Upper lobe of left lung (tissue), 6 donors: ENCODE results near the gene DPH6. TPM values are rescaled to one million over a fixed set of nuclear protein-coding genes. Genes with fewer than 3 reads are reported as not detected.

Experiments
- ATAC-seq, 2 donors: fragments of 200-7000 bp; cut with Tn5 transposase; one replicate each; pipeline ENCODE4 v1.9.1; 2022; ENCODE audit warnings: mild to moderate bottlenecking in 2 of 2, moderate library complexity in 2 of 2; ENCODE audit not compliant: low FRiP score in 2 of 2
- DNase-seq, 2 donors: peaks; one replicate each; pipeline ENCODE4 v3.0.0-alpha.2; 2019 to 2020
- H3K27ac ChIP-seq, 4 donors: fragments of 200-600 bp; sonication (generic); one replicate each; pipeline ENCODE4 v1.5.1; 2016 to 2019
- H3K27me3 ChIP-seq, 4 donors: fragments of 200-600 bp; sonication (generic); one replicate each; pipeline ENCODE4 v1.5.1; 2017 to 2019
- H3K36me3 ChIP-seq, 4 donors: fragments of 200-600 bp; sonication (generic); one replicate each; pipeline ENCODE4 v1.5.1; 2016 to 2019
- H3K4me1 ChIP-seq, 4 donors: fragments of 200-600 bp; sonication (generic); one replicate each; pipeline ENCODE4 v1.5.1; 2018 to 2019
- H3K4me3 ChIP-seq, 4 donors: fragments of 200-600 bp; sonication (generic); one replicate each; pipeline ENCODE4 v1.5.1; 2017 to 2019; ENCODE audit warnings: mild to moderate bottlenecking in 2 of 4, moderate library complexity in 1 of 4
- H3K9me3 ChIP-seq, 4 donors: fragments of 200-600 bp; sonication (generic); one replicate each; pipeline ENCODE4 v1.5.1; 2018 to 2019
- EP300 ChIP-seq, 4 donors: sonication (generic); formaldehyde crosslinking; IDR thresholded peaks; one replicate each; pipeline ENCODE4 v1.5.1; 2017; ENCODE audit warnings: antibody characterized with exemption in 4 of 4, control low read depth in 2 of 4
- POLR2A ChIP-seq, 4 donors: fragments of 450-650 bp; IDR thresholded peaks; one replicate each; pipeline ENCODE4 v1.5.1; 2016 to 2017; ENCODE audit warnings: antibody characterized with exemption in 4 of 4, mild to moderate bottlenecking in 2 of 4
- POLR2AphosphoS5 ChIP-seq, 2 donors: sonication (generic); formaldehyde crosslinking; IDR thresholded peaks; one replicate each; pipeline ENCODE4 v1.5.1; 2017; ENCODE audit warnings: antibody characterized with exemption in 2 of 2
- WGBS, 2 donors: methylation state at CpG; one replicate each; pipeline ENCODE4 v1.1.5; 2017 to 2018; 5-methylcytosine and 5-hydroxymethylcytosine counted together
- total RNA-seq, 6 donors: library from RNA; depleted of rRNA in 4 of 6; stranded (reverse); fragments of >200 nt in 4 of 6; gene quantifications; one replicate each; pipeline versions ENCODE4 v1.1.0 to v1.2.1, GENCODE V29; 2016 to 2021
- TF ChIP-seq, protein P1 (sequence below), 6 experiments: fragments of 450-650 bp in 4 of 6; fragments of 200-600 bp in 2 of 6; sonication (generic) in 2 of 6; IDR thresholded peaks; one replicate each; pipeline ENCODE4 v1.5.1; 2016 to 2019; ENCODE audit warnings: antibody characterized with exemption in 6 of 6
- donor health status: DM: no; HTN: no; CAD: no; lungs with moderate emphysema.
- donor health status: DM: no; HTN: yes; CAD: no; lungs with severe emphysema.

Gene DPH6
- total RNA-seq, 6 donors from 2014 or later: 6.3 to 48.2 (median 14.6) TPM

DNA sequence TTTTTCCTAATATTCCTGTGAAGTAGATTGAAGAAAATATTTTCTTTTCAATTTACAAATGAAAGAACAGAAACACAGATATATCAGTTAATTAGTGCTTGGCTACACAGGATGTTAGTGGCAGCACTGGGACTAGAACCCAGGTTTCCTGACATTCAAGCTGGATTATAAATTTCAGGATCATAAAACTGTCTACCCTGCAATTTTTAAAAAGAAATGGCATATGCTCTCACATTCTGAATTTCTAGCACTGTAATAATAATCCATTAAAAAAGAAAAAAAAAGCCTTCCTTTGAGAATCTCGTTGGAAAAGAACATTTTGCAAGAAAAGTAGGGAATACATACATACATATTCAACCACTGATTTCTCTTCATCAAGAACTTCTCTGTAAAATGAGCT, 9.3 kb upstream of the DPH6 start:
- TF ChIP-seq EP300 (IDR thresholded peaks at IDR 0.05) (no peak), POLR2A (IDR thresholded peaks at IDR 0.05) (no peak), POLR2AphosphoS5 (IDR thresholded peaks at IDR 0.05) (no peak)
- TF ChIP-seq, protein P1, sequence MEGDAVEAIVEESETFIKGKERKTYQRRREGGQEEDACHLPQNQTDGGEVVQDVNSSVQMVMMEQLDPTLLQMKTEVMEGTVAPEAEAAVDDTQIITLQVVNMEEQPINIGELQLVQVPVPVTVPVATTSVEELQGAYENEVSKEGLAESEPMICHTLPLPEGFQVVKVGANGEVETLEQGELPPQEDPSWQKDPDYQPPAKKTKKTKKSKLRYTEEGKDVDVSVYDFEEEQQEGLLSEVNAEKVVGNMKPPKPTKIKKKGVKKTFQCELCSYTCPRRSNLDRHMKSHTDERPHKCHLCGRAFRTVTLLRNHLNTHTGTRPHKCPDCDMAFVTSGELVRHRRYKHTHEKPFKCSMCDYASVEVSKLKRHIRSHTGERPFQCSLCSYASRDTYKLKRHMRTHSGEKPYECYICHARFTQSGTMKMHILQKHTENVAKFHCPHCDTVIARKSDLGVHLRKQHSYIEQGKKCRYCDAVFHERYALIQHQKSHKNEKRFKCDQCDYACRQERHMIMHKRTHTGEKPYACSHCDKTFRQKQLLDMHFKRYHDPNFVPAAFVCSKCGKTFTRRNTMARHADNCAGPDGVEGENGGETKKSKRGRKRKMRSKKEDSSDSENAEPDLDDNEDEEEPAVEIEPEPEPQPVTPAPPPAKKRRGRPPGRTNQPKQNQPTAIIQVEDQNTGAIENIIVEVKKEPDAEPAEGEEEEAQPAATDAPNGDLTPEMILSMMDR (IDR thresholded peaks at IDR 0.05): no peak
- Histone ChIP-seq H3K36me3 (no peaks in the 10 kb centered on the region), H3K27me3 (no peaks in the 10 kb centered on the region), H3K27ac (no peak overlapping the region), H3K4me1 (no peaks in the 10 kb centered on the region), H3K9me3 (no peaks in the 10 kb centered on the region), H3K4me3 (no peak overlapping the region)
- DNase-seq (no peak), ATAC-seq (no peak)
- 87 to 91% methylated on average over 1 of the region's 1 CpG for WGBS, 2 donors

DNA sequence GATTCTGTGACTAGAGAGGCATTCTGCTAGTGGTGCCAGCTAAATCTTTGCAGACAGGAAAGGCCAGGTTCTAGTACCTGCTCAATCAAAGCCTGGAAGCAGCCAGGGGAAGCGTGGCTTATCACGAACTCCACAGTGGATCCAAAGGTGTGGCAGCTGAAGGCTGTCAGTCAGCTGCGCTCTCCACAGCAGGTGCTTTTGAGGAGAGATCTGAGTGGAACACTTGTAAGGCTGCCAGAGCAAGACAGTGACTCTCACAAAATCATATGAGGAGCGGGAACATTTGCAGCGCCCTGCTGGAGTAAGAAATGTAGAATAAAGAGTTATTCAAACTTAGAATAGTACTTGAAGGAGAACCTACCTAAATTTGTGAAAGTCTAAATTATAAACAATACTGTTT, 5.0 kb upstream of the DPH6 start:
- ATAC-seq: no peak
- Histone ChIP-seq H3K27me3 (no peaks in the 10 kb centered on the region), H3K36me3 (no peaks in the 10 kb centered on the region), H3K4me1 (peaks cover 4 to 11% (median 8%) of the 10 kb centered on the region in 4 donors), H3K4me3 (no peak overlapping the region), H3K27ac (no peak overlapping the region), H3K9me3 (no peaks in the 10 kb centered on the region)
- WGBS, 2 donors: 84 to 95% methylated on average over 4 to 5 of the region's 5 CpGs
- DNase-seq: no peak
- TF ChIP-seq, protein P1 (IDR thresholded peaks at IDR 0.05): no peak
- TF ChIP-seq EP300 (IDR thresholded peaks at IDR 0.05) (no peak), POLR2AphosphoS5 (IDR thresholded peaks at IDR 0.05) (no peak), POLR2A (IDR thresholded peaks at IDR 0.05) (no peak)

DNA sequence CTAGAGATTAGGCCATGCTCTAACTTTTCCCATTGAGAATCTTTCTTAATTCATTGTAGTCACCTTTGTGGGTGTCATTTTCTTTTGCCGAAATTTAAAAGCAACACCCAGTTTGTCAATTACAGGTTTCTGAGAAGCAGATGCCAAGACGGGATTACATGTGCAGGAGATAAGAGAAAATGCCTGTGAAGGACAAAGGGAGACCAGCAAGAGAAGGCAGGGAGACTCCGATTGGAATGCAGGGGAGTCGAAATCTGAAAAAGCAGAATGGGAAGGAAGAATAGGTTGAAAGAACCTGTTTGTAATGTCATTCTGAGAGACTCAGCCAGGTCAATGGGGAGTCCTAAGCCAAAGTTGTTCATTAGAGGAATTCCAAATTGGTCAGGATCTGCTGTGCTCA, 3.6 kb upstream of the DPH6 start:
- H3K4me1 ChIP-seq: peaks cover 9 to 19% (median 14%) of the 10 kb centered on the region in 4 donors
- WGBS, 2 donors: 83 to 93% methylated on average over 4 of the region's 4 CpGs
- no peak for TF ChIP-seq EP300 (IDR thresholded peaks at IDR 0.05)
- TF ChIP-seq POLR2A (IDR thresholded peaks at IDR 0.05): no peak
- TF ChIP-seq, protein P1 (IDR thresholded peaks at IDR 0.05): no peak
- no peak for TF ChIP-seq POLR2AphosphoS5 (IDR thresholded peaks at IDR 0.05)

DNA sequence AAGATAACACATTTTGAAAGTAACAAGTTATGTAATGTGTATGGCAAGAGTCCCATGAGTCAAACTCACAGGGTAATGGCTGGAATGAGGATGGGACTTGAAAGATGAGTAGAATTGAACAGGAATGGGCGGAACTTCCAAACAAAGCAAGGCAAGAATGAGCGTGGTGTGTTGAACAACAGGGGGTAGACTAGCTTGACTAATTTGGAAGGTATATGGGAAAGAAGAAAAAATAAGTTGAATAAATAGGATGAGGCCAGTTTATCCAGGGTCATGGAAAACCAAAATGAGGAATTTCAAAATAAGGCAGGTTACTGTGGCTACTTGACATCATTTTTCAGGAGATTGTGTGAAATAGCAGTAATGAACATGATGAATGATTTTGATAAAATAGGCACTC, 2.5 kb upstream of the DPH6 start:
- Histone ChIP-seq H3K27me3 (no peaks in the 10 kb centered on the region), H3K9me3 (no peaks in the 10 kb centered on the region), H3K4me3 (no peak overlapping the region), H3K27ac (no peak overlapping the region), H3K36me3 (no peaks in the 10 kb centered on the region), H3K4me1 (peaks cover 13 to 20% (median 16%) of the 10 kb centered on the region in 4 donors)
- 95 to 100% methylated on average over 2 of the region's 2 CpGs for WGBS, 2 donors
- ATAC-seq (no peak), DNase-seq (no peak)
- TF ChIP-seq, protein P1 (IDR thresholded peaks at IDR 0.05): no peak
- TF ChIP-seq POLR2A (IDR thresholded peaks at IDR 0.05) (no peak), POLR2AphosphoS5 (IDR thresholded peaks at IDR 0.05) (no peak), EP300 (IDR thresholded peaks at IDR 0.05) (no peak)

More for the DNA sequence above, 3.6 kb upstream of the DPH6 start:
- ATAC-seq (no peak), DNase-seq (no peak)
- Histone ChIP-seq H3K27ac (no peak overlapping the region), H3K27me3 (no peaks in the 10 kb centered on the region), H3K36me3 (no peaks in the 10 kb centered on the region), H3K4me3 (no peak overlapping the region), H3K9me3 (no peaks in the 10 kb centered on the region)

DNA sequence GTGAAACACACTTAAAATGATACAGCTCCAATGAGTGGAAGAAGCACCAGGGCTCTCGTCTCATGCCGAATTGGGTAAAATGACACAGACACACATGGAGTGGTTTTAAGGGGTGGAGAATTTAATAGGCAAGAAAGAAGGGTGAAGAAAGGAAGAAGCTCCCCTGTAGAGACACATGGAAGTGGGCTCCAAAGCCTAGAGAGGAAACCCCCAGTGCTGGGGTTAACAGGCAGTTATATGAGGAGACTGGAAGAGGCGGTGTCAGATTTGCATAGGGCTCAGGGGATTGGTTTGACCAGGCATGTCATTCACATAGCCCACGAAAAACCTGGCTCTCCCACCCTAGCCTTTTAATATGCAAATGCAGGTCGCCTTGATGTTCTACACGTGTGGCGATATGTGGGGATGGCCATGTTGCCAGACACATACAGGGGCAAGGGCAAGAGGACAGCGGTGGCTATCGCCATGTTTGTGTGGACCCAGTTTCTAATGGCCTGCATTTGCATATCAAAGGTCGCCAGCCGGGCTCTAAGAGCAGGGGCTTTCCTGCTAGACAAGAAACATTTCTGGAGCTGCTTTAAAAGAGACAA, 1.9 kb upstream of the DPH6 start:
- 91 to 93% methylated on average over 11 of the region's 11 CpGs for WGBS, 2 donors

More for the DNA sequence above, 1.9 kb upstream of the DPH6 start:
- no peaks in the 10 kb centered on the region for H3K36me3 ChIP-seq
- DNase-seq (no peak), ATAC-seq (no peak)
- no peaks in the 10 kb centered on the region for H3K27me3 ChIP-seq
- no peak overlapping the region for H3K27ac ChIP-seq
- no peak overlapping the region for H3K4me3 ChIP-seq
- TF ChIP-seq POLR2AphosphoS5 (IDR thresholded peaks at IDR 0.05): no peak
- TF ChIP-seq POLR2A (IDR thresholded peaks at IDR 0.05): no peak
- TF ChIP-seq, protein P1 (IDR thresholded peaks at IDR 0.05): no peak
- no peak for TF ChIP-seq EP300 (IDR thresholded peaks at IDR 0.05)
- H3K9me3 ChIP-seq: no peaks in the 10 kb centered on the region
- peaks cover 13 to 20% (median 16%) of the 10 kb centered on the region in 4 donors for H3K4me1 ChIP-seq
